ENCODE results near the gene RAD51B.

Gene RAD51B

DNA sequence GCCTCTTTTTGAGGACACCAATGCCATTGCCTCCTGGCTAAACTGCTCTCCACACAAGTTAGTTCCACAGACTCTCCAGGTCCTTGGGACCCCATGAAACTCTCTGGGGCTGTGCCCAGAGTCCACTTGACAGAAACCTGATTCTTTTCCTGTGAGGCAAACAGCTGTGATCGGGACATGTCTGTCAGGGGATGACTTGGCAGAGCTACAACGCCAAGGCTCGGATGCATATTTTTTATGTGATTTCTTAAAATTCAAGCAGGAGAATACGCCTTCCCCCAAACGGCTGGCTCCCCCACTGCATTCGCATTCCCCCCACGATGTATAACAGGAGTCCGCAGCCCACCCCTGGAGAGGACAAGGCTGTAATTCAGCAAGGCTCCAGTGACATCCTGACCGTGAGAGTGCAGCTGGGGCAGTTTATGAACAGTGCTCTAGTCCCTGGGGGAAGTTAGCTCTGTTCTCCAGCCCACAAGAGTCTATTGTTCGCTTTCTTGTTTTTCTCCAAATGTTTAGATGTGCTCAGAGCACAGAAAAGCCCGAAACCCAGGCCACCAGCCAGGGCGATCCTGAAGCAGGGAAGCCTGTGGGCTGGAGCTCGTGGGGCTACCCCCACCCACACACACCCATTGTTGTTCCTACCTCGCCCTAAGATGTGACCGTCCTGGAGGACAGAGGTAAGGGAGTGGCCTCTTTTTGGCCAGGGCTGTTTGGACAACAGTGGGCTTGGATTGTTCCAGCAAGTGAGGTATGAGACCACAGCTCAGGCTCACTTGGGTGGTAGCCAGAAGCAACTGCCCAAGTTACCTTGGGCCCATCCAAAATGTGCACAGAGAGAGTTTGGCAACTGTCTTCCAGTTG is 813.8 kb downstream of the RAD51B start:
- DNase-seq (ENCODE audit: insufficient read length, low spot score) (no peak), FAIRE-seq (no peak)
- TF ChIP-seq PAX5 (IDR thresholded peaks at IDR 0.05; ENCODE audit: insufficient read depth, low read length, severe bottlenecking), result no peak
- no peak for TF ChIP-seq SPI1 (IDR thresholded peaks at IDR 0.05; ENCODE audit: low read depth, low read length)
- TF ChIP-seq POLR2AphosphoS5 (IDR thresholded peaks at IDR 0.05; ENCODE audit: low read depth, low read length), result no peak
- TF ChIP-seq POU2F2 (IDR thresholded peaks at IDR 0.05; ENCODE audit: low read depth, low read length), result no peak
- no peak for TF ChIP-seq TAF1 (IDR thresholded peaks at IDR 0.05; ENCODE audit: low read depth, low read length)
- no peak for TF ChIP-seq POLR2A (IDR thresholded peaks at IDR 0.05; ENCODE audit: low read depth, low read length)

DNA sequence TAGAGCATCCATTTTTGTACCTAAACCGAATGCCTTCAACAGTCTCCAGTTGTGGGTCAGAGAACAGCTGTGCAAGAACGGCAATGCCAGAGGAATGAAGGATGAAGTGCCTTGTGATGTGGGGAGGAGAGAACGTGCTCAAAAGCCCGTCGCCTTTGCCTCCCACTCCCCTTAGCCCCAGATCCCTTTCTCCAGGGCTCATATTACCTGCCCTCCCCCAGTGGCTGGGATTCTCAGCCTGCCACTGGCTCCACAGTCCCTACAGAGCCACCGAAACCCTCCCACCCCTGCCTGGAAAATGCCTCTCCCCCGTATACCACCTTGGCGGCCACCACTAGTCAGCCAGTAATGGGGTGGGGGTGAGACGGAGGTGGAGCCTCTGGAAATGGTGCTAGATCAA is 814.8 kb downstream of the RAD51B start:
- TF ChIP-seq SPI1 (IDR thresholded peaks at IDR 0.05; ENCODE audit: low read depth, low read length), result no peak
- TF ChIP-seq POLR2A (IDR thresholded peaks at IDR 0.05; ENCODE audit: low read depth, low read length), result no peak
- TF ChIP-seq POU2F2 (IDR thresholded peaks at IDR 0.05; ENCODE audit: low read depth, low read length), result no peak
- no peak for TF ChIP-seq POLR2AphosphoS5 (IDR thresholded peaks at IDR 0.05; ENCODE audit: low read depth, low read length)
- no peak for TF ChIP-seq PAX5 (IDR thresholded peaks at IDR 0.05; ENCODE audit: insufficient read depth, low read length, severe bottlenecking)
- no peak for TF ChIP-seq TAF1 (IDR thresholded peaks at IDR 0.05; ENCODE audit: low read depth, low read length)
- DNase-seq (ENCODE audit: insufficient read length, low spot score) (no peak), FAIRE-seq (no peak)

DNA sequence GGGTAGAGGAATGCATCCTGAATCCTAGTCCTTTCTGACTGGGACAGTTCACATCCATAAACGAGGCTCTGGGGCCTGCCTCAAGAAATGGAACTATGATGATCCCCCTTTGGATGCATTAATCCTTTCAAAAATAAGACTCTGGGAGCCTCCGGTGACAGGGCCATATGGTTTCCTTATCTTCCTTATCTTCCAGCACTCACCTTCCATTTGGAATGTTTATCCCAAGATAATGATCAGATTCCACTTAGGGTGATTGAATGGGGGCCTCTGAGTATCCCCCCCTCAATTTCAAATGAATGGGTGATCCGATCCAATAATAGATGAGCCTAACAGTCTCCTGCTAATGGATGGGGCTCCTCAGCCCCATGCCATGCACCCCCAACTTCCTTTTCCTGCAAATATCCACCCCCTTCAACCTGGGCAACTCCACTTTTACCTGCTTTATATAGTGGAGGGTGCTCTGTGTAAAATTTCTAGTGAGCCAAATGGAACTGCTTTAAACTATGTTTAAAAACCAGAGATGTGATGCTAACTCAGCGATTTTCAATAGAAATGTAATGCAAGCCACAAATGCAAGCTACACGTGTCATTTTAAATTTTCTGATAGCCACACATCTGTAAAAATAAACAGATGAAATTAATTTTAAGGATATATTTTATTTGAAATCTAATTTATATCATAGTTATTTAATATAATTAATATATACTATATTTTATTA is 815.5 kb downstream of the RAD51B start:
- no peak for TF ChIP-seq POLR2A (IDR thresholded peaks at IDR 0.05; ENCODE audit: low read depth, low read length)
- TF ChIP-seq PAX5 (IDR thresholded peaks at IDR 0.05; ENCODE audit: insufficient read depth, low read length, severe bottlenecking), result no peak
- no peak for TF ChIP-seq TAF1 (IDR thresholded peaks at IDR 0.05; ENCODE audit: low read depth, low read length)
- TF ChIP-seq POLR2AphosphoS5 (IDR thresholded peaks at IDR 0.05; ENCODE audit: low read depth, low read length), result no peak
- no peak for TF ChIP-seq POU2F2 (IDR thresholded peaks at IDR 0.05; ENCODE audit: low read depth, low read length)
- TF ChIP-seq SPI1 (IDR thresholded peaks at IDR 0.05; ENCODE audit: low read depth, low read length), result no peak
- FAIRE-seq, result no peak
- no peak for DNase-seq (ENCODE audit: insufficient read length, low spot score)

DNA sequence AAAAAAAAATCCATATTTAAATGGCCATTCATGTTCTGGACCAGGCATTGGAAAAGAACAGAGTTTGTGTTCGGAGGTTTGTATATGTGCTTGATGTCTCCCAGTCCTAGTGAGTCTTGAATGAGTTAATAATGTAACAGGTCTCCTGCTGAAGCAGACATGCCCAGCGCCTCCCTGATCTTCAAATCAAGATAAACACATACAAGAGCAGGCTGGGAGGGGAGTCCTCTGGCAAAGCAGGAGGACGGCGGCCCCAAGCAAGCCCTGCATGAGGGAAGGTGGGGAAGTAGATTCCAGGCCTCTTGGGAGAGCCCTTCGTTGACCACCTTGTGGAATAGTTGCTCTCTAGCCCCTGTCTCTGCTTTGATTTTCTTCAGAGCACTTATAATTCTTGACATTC is 817.0 kb downstream of the RAD51B start:
- FAIRE-seq, result no peak
- DNase-seq (ENCODE audit: insufficient read length, low spot score), result no peak
- TF ChIP-seq POLR2A (IDR thresholded peaks at IDR 0.05; ENCODE audit: low read depth, low read length), result no peak
- no peak for TF ChIP-seq TAF1 (IDR thresholded peaks at IDR 0.05; ENCODE audit: low read depth, low read length)
- no peak for TF ChIP-seq POLR2AphosphoS5 (IDR thresholded peaks at IDR 0.05; ENCODE audit: low read depth, low read length)
- TF ChIP-seq POU2F2 (IDR thresholded peaks at IDR 0.05; ENCODE audit: low read depth, low read length), result no peak
- TF ChIP-seq SPI1 (IDR thresholded peaks at IDR 0.05; ENCODE audit: low read depth, low read length), result no peak
- TF ChIP-seq PAX5 (IDR thresholded peaks at IDR 0.05; ENCODE audit: insufficient read depth, low read length, severe bottlenecking), result no peak

DNA sequence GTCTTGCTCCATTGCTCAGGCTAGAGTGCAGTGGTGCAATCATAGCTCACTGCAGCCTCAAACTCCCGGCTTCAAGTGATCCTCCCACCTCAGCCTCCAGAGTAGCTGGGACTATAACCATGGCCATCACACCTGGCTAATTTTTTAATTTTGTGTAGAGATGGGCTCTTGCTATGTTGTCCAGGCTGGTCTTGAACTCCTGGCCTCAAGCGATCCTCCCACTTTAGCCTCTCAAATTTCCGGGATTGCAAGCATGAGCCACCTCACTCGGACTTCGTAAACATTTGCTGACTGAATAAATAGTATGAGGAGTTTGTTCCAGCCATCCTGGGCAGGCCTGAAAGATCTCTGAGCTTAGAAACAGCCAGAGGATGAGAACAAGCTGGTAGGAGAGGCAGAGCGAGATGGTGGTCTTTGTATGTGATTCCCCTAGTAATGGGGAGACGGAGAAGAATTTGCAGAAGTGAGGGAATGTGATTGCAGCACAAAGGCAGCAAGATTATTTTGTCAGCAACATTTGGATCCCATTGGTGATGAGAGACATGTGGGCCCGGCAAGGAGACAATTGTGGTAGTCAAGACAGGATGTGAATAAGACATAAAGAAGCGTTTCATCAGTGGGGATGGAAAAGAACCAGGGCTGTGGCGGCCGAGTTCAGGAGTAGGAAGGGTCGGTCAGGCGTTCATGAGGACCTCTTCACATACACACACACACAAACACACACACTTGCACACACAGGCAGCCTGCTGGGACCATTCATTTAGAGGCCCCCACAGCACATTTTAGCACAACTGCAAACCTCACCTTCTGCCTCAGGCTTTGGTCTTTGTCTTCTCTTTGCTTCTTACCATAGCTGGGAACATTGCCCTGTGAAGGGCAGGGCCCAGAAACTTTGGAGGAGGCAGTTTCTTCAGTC is 817.8 kb downstream of the RAD51B start:
- FAIRE-seq (no peak), DNase-seq (ENCODE audit: insufficient read length, low spot score) (no peak)
- TF ChIP-seq TAF1 (IDR thresholded peaks at IDR 0.05; ENCODE audit: low read depth, low read length), result no peak
- TF ChIP-seq PAX5 (IDR thresholded peaks at IDR 0.05; ENCODE audit: insufficient read depth, low read length, severe bottlenecking), result no peak
- TF ChIP-seq SPI1 (IDR thresholded peaks at IDR 0.05; ENCODE audit: low read depth, low read length), result no peak
- no peak for TF ChIP-seq POLR2A (IDR thresholded peaks at IDR 0.05; ENCODE audit: low read depth, low read length)
- TF ChIP-seq POU2F2 (IDR thresholded peaks at IDR 0.05; ENCODE audit: low read depth, low read length), result no peak
- no peak for TF ChIP-seq POLR2AphosphoS5 (IDR thresholded peaks at IDR 0.05; ENCODE audit: low read depth, low read length)

DNA sequence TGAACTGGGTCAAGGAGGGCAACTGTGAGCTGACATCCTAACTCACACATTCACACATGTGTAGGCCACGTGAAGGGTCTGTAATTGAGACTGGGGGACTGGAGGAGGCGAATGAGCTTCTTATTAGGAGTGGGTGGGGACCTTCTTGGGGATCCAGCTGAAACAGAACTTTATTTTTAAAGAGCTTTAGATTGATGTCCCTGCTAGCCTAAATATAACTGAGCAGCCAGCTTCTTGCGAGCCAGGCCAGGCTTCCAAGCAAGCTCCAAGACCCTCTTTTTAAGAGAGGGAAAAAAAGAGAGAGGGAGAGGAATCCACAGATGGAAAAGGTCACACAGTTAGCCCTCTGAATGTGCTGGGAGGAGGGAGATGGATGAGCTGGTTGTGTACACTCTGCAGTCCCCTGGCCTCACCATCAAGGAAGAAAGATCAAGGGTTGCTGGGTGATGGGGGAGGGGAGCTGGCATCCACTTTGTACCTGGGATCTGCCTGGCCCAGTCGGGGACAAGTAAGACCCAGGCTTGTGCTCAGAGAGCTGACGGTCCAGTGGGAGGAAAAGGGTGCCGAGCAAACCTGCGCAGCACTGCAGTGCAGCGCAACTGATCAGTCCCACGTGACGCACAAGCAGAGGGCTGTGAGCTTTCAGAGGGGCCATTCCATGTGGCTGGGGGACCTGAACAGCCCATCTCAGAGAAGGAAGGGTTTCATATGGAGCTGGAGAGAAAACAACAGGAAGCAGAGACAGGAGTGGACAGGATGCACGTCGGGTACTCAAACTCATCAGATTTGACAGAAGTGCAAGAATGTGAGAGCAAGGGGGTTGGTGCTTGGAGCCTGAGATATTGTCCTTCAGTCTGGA is 818.8 kb downstream of the RAD51B start:
- TF ChIP-seq TAF1 (IDR thresholded peaks at IDR 0.05; ENCODE audit: low read depth, low read length) (no peak), PAX5 (IDR thresholded peaks at IDR 0.05; ENCODE audit: insufficient read depth, low read length, severe bottlenecking) (no peak), POLR2AphosphoS5 (IDR thresholded peaks at IDR 0.05; ENCODE audit: low read depth, low read length) (no peak), POU2F2 (IDR thresholded peaks at IDR 0.05; ENCODE audit: low read depth, low read length) (no peak), SPI1 (IDR thresholded peaks at IDR 0.05; ENCODE audit: low read depth, low read length) (no peak), POLR2A (IDR thresholded peaks at IDR 0.05; ENCODE audit: low read depth, low read length) (no peak)
- FAIRE-seq (no peak), DNase-seq (ENCODE audit: insufficient read length, low spot score) (no peak)

DNA sequence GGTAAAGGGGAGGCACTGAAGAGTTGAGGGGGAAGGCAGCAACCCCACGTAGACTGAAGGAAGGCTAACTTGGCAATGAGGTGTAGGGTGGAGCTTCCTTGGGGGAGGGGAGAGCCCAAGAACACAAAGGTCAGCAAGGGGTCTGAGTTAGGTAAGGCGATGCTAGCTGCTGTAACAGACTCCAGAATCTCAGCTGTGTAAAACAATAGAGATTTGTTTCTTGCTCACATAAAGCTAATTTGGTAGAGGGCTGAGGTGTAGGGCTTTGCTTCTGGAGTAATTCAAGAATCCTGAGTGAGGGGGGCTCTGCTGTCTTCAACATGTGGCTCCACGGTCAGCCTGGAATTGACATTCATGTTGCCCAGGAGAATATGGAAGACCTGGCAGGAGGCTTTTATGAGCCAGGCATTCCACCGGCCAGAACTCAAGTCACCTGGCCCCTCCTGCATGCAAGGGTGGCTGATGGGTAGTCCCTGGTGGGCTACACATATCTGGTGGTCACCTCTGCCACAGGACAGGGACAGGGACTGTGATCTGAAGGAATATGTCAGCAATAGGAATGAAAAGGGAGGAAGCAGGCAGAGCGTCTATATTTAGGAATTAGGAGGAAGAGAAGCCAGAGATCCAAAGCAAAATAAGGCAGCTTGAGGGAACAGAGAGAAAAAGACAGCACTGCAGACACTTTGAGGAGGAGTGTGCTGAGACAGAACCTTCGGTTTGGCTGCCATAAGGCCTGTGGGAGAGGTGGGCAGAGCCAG is 819.6 kb downstream of the RAD51B start:
- no peak for DNase-seq (ENCODE audit: insufficient read length, low spot score)
- no peak for FAIRE-seq
- TF ChIP-seq TAF1 (IDR thresholded peaks at IDR 0.05; ENCODE audit: low read depth, low read length) (no peak), PAX5 (IDR thresholded peaks at IDR 0.05; ENCODE audit: insufficient read depth, low read length, severe bottlenecking) (no peak), POLR2A (IDR thresholded peaks at IDR 0.05; ENCODE audit: low read depth, low read length) (no peak), POLR2AphosphoS5 (IDR thresholded peaks at IDR 0.05; ENCODE audit: low read depth, low read length) (no peak), SPI1 (IDR thresholded peaks at IDR 0.05; ENCODE audit: low read depth, low read length) (no peak), POU2F2 (IDR thresholded peaks at IDR 0.05; ENCODE audit: low read depth, low read length) (no peak)

Data from GM12891 (cell line).